ENCODE measurements around the gene CTXN1.
A peak's percentile ranks its signal among the peaks of the same experiment; 100 is the strongest.

The CTXN1 gene

DNA sequence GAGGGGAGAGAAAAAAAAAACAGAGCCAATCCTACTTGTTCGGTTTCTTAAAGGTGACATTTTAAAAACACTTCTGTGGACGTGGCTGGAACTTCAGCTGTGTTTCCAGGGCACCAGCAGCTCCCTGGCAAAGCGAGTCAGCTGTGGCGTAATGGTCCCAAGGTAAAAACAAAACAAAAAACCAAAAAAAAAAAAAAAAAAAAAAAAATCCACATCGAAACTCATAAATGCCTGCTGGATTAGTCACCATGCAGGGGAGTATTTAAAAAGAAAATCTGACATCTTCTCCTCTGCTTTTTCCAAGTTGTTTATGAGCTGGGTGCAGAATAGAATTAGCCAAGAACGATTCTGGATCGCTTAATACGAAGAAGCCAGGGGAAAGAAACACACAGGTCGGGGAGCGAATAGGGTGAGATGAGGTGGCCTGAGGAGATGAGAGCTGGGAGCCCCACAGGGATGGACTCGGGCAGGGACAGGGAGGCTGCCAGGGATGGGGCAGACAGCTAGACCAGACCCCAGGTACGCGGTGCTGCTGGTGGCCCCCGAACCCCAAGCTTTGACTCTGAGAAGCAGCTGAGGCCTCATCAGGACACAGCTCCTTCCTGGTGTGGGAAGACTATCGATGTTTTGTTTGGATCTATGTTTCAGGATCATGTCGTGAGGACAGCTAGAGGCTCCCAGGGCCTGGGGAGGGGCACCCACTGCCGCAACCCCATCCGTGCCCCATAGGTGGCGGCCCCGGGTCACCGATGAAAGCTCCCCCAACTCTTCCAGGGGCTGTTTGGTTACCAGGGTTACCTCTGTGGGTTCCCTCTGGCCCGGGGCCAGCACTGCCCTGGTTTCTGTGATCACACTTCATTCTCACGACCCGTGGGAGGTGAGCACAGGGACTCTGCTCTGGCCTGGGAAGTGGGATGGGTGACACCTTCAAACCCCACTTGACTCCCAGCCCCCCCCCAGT is 3.1 kb upstream of the CTXN1 start:
- no peak overlapping the region for H3K4me2 ChIP-seq (ENCODE audit: low read depth, low read length, poor library complexity, severe bottlenecking)
- H3K9me2 ChIP-seq (replicated peaks; ENCODE audit: insufficient read depth, low read length): no peaks in the 10 kb centered on the region
- no peaks in the 10 kb centered on the region for H3K79me2 ChIP-seq (ENCODE audit: insufficient read depth, low read length)
- H3K27ac ChIP-seq (ENCODE audit: low read depth, low read length): no peak overlapping the region
- no peak overlapping the region for H3K4me3 ChIP-seq (ENCODE audit: insufficient read depth, low read length, poor library complexity, severe bottlenecking)
- no peak for TF ChIP-seq EZH2phosphoT487 (conservative IDR thresholded peaks at IDR 0.05; ENCODE audit: low read length)
- TF ChIP-seq, protein P1, sequence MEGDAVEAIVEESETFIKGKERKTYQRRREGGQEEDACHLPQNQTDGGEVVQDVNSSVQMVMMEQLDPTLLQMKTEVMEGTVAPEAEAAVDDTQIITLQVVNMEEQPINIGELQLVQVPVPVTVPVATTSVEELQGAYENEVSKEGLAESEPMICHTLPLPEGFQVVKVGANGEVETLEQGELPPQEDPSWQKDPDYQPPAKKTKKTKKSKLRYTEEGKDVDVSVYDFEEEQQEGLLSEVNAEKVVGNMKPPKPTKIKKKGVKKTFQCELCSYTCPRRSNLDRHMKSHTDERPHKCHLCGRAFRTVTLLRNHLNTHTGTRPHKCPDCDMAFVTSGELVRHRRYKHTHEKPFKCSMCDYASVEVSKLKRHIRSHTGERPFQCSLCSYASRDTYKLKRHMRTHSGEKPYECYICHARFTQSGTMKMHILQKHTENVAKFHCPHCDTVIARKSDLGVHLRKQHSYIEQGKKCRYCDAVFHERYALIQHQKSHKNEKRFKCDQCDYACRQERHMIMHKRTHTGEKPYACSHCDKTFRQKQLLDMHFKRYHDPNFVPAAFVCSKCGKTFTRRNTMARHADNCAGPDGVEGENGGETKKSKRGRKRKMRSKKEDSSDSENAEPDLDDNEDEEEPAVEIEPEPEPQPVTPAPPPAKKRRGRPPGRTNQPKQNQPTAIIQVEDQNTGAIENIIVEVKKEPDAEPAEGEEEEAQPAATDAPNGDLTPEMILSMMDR (IDR thresholded peaks at IDR 0.05; ENCODE audit: insufficient read depth, low read length, poor library complexity, severe bottlenecking): peak; percentile 28
- no peaks in the 10 kb centered on the region for H4K20me1 ChIP-seq (ENCODE audit: low read depth, low read length)
- no peak overlapping the region for H3K9ac ChIP-seq (ENCODE audit: low read length)
- no peaks in the 10 kb centered on the region for H3K36me3 ChIP-seq (ENCODE audit: low read length)
- no peaks in the 10 kb centered on the region for H3K9me3 ChIP-seq (ENCODE audit: insufficient read depth, low read length)
- peaks cover 5% of the 10 kb centered on the region; the same call in 1 of the 2 replicates for H3F3A ChIP-seq (ENCODE audit: insufficient read depth)
- no peaks in the 10 kb centered on the region for H3K27me3 ChIP-seq (ENCODE audit: low read length)
- H2AFZ ChIP-seq (ENCODE audit: low read depth, low read length, severe bottlenecking): no peak overlapping the region

DNA sequence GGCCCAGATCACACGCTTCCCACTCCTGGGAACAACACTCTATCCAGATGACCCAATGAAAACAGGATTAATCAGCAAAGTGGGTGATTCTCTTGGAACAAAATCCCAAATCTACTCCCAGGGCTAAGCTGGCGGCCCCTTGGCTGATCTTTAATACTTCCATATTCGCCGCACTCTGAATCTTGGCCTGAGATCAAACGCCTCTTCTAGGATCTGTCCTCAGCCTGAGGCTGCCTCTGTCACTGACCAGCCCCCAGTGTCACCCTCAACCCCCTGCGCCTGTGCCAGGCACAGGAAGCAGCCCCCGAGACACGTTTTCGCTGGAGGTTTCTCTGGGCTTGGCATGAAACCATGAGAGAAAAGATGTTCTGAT is 2.4 kb upstream of the CTXN1 start:
- no peak overlapping the region for H3K4me2 ChIP-seq (ENCODE audit: low read depth, low read length, poor library complexity, severe bottlenecking)
- H3K9me2 ChIP-seq (replicated peaks; ENCODE audit: insufficient read depth, low read length): no peaks in the 10 kb centered on the region
- H3K9me3 ChIP-seq (ENCODE audit: insufficient read depth, low read length): no peaks in the 10 kb centered on the region
- no peak overlapping the region for H3K4me3 ChIP-seq (ENCODE audit: insufficient read depth, low read length, poor library complexity, severe bottlenecking)
- no peaks in the 10 kb centered on the region for H3K27me3 ChIP-seq (ENCODE audit: low read length)
- no peaks in the 10 kb centered on the region for H3K79me2 ChIP-seq (ENCODE audit: insufficient read depth, low read length)
- no peak overlapping the region for H2AFZ ChIP-seq (ENCODE audit: low read depth, low read length, severe bottlenecking)
- no peaks in the 10 kb centered on the region for H3K36me3 ChIP-seq (ENCODE audit: low read length)
- no peaks in the 10 kb centered on the region for H4K20me1 ChIP-seq (ENCODE audit: low read depth, low read length)
- TF ChIP-seq EZH2phosphoT487 (conservative IDR thresholded peaks at IDR 0.05; ENCODE audit: low read length): no peak
- TF ChIP-seq, protein P1 (IDR thresholded peaks at IDR 0.05; ENCODE audit: insufficient read depth, low read length, poor library complexity, severe bottlenecking): no peak
- H3K27ac ChIP-seq (ENCODE audit: low read depth, low read length): no peak overlapping the region
- H3F3A ChIP-seq (ENCODE audit: insufficient read depth): peaks cover 5% of the 10 kb centered on the region; the same call in 1 of the 2 replicates
- H3K9ac ChIP-seq (ENCODE audit: low read length): no peak overlapping the region

DNA sequence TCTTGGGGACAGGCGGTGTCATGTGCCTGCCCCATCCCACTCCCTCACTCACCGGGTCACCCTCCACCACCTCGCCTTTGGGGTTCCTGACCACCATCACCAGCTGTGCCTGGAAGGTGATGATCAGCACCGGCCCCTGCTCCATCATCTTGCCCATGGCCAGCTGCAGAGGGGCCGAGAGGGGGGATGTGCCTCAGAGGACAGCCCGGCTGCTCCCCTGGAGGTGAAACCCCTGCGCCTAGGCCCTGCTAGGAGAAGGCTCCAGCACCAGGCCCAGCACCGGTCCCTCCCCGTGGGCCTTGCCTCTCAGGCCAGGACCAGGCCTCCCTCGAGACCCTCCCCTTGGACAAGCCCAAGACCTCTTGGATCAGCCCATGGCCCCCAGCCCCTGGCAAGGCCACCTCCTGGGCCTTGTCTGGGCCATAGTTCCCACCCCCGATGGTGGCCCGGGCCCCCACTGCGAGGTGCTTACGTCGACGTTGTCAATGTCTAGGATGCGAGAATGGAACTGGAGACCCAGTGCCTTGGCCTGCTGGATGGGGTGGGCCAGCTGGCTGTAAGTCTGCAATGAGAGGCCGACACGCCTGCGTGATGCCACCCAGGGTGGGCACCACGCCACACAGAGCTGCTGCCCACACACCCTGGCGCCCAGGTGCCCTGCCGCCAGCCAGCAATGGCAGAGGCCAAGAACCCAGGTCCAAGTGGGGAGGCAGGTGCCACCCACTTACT is 1.8 kb upstream of the CTXN1 start:
- Histone ChIP-seq H3K9ac (ENCODE audit: low read length) (no peak overlapping the region), H3K27ac (ENCODE audit: low read depth, low read length) (no peak overlapping the region), H3K36me3 (ENCODE audit: low read length) (no peaks in the 10 kb centered on the region), H3F3A (ENCODE audit: insufficient read depth) (peaks cover 5% of the 10 kb centered on the region; the same call in 1 of the 2 replicates), H2AFZ (ENCODE audit: low read depth, low read length, severe bottlenecking) (no peak overlapping the region), H3K4me3 (ENCODE audit: insufficient read depth, low read length, poor library complexity, severe bottlenecking) (no peak overlapping the region), H4K20me1 (ENCODE audit: low read depth, low read length) (no peaks in the 10 kb centered on the region), H3K27me3 (ENCODE audit: low read length) (no peaks in the 10 kb centered on the region), H3K9me3 (ENCODE audit: insufficient read depth, low read length) (no peaks in the 10 kb centered on the region), H3K79me2 (ENCODE audit: insufficient read depth, low read length) (no peaks in the 10 kb centered on the region), H3K4me2 (ENCODE audit: low read depth, low read length, poor library complexity, severe bottlenecking) (no peak overlapping the region), H3K9me2 (replicated peaks; ENCODE audit: insufficient read depth, low read length) (no peaks in the 10 kb centered on the region)
- no peak for TF ChIP-seq EZH2phosphoT487 (conservative IDR thresholded peaks at IDR 0.05; ENCODE audit: low read length)
- TF ChIP-seq, protein P1 (IDR thresholded peaks at IDR 0.05; ENCODE audit: insufficient read depth, low read length, poor library complexity, severe bottlenecking): no peak
